Activated CD4-positive, alpha-beta T cell treated with anti-CD3 and anti-CD28 coated beads, Interleukin-2, amount 50 U/mL, for 1 hour (primary cell): ENCODE results near the gene PARP15.
"Not testable (repeated sequence)": the region's sequence is repeated elsewhere in the genome, so short reads cannot be mapped to it uniquely, and the experiment has no call there.

Experiments
- DNase-seq: peaks from one replicate; pipeline ENCODE4 v3.0.0-alpha.2; 2020

Gene PARP15

GRCh38 chr3:122671553-122671952 lies 94.1 kb downstream of the PARP15 start:
- no peak for DNase-seq

- no peak for DNase-seq
Measured at GRCh38 chr3:122674339-122674738, 96.9 kb downstream of the PARP15 start.

DNA sequence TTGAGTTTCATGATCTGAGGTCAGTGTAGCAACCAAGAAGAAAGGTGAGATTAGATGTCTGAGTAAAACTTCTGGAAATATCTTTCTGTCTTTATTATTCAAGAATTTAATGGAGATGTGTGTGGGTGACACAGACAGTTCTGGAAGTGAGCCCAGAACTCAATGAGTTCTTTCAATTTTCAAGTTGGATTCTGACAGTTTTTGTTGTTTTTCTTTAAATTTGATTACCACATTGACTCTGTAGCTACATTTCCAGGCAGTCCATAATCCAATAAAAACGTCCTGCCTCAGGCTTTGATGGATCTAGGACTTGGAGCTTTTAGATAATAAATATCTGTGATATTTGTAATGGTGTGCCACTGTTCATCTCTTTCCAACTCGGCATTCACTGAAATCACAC lies 99.3 kb downstream of the PARP15 start:
- DNase-seq: no peak

DNA sequence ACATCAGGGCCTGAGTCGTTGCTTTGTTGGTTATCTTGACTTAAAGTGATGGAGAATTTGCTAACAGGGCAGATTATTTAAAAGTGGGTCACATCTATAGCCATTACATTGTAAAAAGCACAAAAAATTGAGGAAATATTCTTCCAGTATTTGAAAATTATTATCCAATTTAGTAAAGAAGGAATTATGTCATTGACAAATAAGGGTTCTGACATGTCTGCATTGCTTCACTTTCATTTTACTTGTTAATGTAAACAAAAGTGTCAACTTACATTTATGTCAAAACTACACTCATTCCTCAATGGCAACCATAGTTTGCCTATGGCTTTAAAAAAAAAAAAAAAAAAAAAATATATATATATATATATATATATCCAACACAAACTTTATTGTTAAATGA lies 99.8 kb downstream of the PARP15 start:
- DNase-seq: no peak

- no peak for DNase-seq
Measured at GRCh38 chr3:122678506-122678905, 101.1 kb downstream of the PARP15 start.

DNA sequence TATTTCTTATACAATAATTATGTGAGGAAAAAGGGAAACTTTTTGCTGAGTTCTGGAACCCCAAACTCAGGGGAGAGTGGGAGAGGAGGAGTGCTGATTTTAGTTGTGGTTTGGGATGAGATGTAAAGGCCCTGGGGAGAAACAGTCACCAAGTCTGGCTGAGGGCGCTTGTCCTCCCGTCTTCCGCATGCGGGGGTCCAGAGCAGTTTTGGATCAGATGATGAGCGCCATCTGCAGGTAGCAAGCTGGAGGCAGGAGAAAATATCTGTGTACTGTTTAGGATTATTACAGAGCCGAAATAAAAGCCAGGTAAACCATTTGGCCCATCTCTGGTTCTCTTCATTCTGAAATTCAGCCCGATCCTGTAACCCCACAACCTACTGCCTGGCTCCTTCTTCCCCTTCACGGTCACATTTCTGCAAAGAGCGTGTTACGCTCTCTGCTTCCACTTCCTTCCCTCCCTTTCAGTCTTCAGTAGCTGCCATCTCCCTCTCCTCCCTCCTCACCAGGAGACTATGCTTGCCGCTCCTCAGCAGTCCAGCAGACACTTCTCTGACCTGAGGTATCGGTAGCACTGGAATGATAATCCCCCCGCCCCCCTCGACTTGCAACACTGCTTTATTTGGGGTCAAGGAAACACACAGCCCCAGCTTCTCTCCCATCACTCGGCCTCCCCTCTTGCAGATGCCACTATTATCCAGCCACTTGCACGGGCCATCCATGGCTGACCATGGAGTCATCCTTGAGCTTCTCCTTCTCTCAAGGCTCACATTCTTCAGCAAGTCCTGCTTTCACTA lies 101.8 kb downstream of the PARP15 start:
- peak; percentile 80 for DNase-seq

DNA sequence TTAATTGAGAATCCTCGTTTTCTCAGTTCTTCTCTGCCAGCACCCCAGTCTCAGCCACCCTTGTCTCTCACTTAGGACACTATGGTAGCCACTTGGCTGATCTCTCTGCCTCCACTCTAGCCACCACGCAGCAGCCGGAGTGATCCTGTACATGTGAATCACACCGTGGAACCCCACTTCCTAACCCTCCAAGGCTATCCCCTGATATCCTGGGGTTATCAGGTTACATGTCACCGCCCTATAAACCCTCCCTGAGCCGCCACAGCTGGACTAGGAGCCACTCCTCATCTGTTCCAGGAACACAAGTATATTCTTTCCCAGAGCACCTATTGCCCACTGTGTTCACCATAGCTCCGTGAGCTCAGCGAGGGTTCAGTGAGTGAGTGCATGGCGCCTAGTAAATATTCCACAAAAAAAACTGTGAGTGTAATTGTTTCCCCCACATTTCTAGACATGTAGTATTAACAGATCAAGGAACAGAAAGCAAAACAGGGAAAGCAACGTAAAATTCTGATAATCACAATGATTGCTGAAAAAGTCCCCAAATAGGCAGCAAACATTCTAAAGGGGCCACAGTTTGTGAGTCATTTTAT lies 102.5 kb downstream of the PARP15 start:
- no peak for DNase-seq

DNA sequence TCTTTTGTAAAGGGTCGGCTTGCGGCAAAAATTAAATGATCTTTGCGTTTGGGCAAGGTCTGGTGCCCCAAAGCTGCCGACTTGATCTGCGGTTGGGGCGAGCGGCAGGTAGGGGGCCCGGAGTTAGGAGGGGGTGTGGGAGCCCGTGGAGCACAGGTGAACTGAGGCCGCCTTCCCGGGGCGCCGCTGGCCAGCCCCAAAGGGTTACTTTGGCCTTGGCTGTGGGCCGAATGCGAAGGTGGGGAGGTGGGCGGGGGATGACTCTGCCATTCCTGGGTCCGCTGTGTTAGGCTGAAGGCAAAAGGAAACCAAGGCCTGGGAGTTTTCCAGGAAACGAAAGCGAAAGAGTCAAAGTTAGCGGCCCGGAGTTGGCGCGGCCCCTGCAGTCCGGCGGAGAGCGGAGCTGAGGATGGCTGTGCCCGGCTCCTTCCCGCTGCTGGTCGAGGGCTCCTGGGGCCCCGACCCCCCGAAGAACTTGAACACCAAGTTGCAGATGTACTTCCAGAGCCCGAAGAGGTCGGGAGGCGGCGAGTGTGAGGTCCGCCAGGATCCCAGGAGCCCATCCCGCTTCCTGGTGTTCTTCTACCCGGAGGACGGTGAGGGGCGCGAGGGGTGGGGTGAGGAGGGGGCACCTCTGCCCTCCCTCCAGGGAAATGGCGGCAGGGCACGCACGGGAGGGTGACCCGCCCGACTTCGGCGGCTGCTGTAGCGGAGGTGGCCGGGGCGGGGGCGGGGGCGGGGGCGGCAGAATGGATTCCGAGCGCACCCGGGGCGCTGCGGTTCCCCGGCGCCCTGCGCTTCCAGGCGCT lies 103.2 kb downstream of the PARP15 start, which contains the start of gene PARP14:
Gene PARP14 (plus strand): TSS at position 365 of the 809 bp plus-strand sequence. CDS start 45 bp downstream, at position 410.
- peak; percentile 47 for DNase-seq

GRCh38 chr3:122681284-122681973 lies 104.0 kb downstream of the PARP15 start:
- no peak for DNase-seq

GRCh38 chr3:122681974-122682409 lies 104.5 kb downstream of the PARP15 start:
- no peak for DNase-seq

DNA sequence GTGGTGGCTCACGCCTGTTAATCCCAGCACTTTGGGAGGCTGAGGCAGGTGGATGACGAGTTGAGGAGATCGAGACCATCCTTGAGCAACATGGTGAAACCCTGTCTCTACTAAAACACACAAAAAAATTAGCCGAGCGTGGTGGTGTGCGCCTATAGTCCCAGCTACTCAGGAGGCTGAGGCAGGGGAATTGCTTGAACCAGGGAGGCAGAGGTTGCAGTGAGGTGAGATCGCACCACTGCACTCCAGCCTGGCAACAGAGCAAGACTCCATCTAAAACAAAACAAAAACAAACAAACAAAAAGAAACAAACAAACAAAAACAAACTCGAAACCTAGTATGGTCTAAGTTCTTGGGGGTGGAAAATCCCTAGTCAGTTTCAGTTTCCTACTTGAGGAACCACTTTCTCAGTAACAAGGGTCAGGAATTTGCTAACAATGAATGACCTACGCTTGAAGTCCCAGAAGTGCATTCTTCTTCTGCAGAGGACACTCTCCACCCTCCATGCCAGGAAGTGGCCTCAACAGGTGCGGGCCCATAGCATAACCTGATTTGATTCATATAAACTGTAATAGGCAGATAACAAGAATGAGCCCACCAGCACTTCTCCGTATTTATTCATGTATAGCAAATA lies 105.4 kb downstream of the PARP15 start:
- DNase-seq: not testable (repeated sequence)

DNA sequence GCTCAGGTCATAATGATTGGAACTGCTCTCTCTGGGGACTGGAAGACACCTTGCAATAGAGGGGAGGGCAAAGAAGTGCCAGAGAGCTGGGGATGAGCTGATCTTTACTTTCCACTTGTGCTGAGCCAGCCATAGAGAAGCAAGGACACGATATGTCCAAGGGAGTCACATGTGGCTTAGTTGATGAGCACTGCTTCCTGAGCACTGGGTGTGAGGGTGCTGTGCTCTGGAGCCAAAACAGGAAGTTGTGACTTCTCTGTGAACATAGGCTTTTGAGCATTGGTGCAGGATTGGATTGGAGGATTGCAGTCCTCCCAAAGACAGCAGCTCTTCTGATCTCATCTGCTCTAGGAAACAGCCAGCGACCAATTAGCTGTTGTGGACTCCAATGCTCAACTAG lies 109.8 kb downstream of the PARP15 start:
- no peak for DNase-seq
